ENCODE measurements around the gene GPC6.

GPC6 gene

DNA sequence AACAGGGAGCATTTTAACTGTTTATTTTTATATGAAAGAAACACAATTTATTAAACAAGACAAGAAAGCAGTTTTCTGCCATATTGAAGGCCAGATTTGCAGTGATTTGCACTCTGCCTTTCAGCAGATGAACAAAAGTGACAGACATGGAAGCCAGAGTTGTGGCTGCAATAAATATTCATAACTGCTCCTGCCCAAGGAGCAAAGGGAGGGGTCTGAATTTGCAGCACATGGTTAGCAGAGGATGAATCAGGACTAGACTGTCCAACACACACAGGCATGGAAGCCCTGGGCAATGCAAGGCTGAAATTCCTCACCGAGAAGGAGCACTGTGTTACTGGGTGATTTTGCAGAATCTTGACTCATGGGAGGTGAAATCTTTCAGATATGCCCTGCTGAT is 834.7 kb downstream of the GPC6 start:
- in situ Hi-C loops (cut with MboI; ENCODE audit: low pct_unique_long_range_greater_than_20kb, low sequenced_read_pairs, unreplicated experiment), result no loop called here
- DNase-seq (ENCODE audit: low spot score), result no peak
- TF ChIP-seq, protein P1, sequence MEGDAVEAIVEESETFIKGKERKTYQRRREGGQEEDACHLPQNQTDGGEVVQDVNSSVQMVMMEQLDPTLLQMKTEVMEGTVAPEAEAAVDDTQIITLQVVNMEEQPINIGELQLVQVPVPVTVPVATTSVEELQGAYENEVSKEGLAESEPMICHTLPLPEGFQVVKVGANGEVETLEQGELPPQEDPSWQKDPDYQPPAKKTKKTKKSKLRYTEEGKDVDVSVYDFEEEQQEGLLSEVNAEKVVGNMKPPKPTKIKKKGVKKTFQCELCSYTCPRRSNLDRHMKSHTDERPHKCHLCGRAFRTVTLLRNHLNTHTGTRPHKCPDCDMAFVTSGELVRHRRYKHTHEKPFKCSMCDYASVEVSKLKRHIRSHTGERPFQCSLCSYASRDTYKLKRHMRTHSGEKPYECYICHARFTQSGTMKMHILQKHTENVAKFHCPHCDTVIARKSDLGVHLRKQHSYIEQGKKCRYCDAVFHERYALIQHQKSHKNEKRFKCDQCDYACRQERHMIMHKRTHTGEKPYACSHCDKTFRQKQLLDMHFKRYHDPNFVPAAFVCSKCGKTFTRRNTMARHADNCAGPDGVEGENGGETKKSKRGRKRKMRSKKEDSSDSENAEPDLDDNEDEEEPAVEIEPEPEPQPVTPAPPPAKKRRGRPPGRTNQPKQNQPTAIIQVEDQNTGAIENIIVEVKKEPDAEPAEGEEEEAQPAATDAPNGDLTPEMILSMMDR (IDR thresholded peaks at IDR 0.05; ENCODE audit: extremely low read depth, insufficient read depth, missing control alignments), result no peak

DNA sequence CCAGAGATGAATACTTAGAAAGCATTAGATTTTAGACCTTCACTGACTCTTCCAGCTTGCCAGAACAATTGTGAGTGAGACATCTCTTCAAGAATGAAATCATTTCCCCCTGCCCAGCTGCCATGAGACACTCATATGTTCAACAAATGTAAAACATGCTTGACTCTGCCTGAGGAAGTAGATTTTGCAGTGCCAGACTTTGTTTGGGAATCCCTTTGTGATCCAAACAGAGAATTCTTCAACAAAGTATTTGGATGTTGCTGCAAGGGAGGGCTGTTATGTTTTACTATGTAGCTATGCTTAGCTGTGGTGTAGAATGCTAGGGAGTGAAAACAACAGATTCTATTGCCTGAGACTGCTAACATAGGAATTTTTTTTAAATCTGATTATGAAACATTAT is 836.5 kb downstream of the GPC6 start:
- TF ChIP-seq, protein P1 (IDR thresholded peaks at IDR 0.05; ENCODE audit: extremely low read depth, insufficient read depth, missing control alignments), result no peak
- in situ Hi-C loops (cut with MboI; ENCODE audit: low pct_unique_long_range_greater_than_20kb, low sequenced_read_pairs, unreplicated experiment), result no loop called here
- no peak for DNase-seq (ENCODE audit: low spot score)

DNA sequence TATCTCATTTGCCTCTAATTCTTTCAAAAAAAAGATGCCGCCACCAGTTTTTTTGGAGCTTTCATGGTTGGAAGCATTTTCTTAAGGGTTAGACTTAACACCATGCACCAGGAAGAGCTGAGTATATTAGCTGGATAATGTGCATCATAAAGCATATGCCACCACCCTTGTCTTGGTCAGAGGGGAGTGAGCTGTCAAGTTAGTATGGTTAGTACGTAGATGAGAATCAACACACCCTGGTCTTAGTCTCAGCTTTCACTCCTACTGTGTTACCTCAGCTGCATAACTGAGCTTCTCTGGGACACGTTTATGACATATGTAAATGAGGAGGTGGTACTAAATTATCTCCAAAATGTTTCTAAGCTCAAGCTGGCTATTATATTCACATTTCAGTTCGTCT is 837.2 kb downstream of the GPC6 start:
- in situ Hi-C loops (cut with MboI; ENCODE audit: low pct_unique_long_range_greater_than_20kb, low sequenced_read_pairs, unreplicated experiment), result no loop called here
- no peak for DNase-seq (ENCODE audit: low spot score)
- TF ChIP-seq, protein P1 (IDR thresholded peaks at IDR 0.05; ENCODE audit: extremely low read depth, insufficient read depth, missing control alignments), result no peak

DNA sequence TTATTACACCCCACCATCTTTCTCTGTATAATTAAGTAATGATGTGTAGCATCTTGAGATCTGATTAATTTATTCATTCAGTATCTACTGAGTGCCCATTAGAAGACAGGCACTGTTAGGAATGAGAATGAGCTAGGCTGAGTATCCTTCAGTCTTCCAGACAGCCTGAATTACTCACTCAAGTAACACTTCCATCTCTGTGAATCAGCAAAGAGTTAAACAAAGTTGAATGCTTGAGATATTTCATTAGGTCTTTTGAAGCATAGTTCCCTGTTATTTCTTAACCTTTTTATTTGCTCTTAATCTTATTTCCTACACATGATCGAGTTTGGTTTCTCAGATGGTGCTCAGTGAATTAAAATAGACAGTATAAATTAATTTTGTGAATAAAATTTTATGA is 839.1 kb downstream of the GPC6 start:
- DNase-seq (ENCODE audit: low spot score), result no peak
- in situ Hi-C loops (cut with MboI; ENCODE audit: low pct_unique_long_range_greater_than_20kb, low sequenced_read_pairs, unreplicated experiment), result no loop called here
- TF ChIP-seq, protein P1 (IDR thresholded peaks at IDR 0.05; ENCODE audit: extremely low read depth, insufficient read depth, missing control alignments), result no peak

DNA sequence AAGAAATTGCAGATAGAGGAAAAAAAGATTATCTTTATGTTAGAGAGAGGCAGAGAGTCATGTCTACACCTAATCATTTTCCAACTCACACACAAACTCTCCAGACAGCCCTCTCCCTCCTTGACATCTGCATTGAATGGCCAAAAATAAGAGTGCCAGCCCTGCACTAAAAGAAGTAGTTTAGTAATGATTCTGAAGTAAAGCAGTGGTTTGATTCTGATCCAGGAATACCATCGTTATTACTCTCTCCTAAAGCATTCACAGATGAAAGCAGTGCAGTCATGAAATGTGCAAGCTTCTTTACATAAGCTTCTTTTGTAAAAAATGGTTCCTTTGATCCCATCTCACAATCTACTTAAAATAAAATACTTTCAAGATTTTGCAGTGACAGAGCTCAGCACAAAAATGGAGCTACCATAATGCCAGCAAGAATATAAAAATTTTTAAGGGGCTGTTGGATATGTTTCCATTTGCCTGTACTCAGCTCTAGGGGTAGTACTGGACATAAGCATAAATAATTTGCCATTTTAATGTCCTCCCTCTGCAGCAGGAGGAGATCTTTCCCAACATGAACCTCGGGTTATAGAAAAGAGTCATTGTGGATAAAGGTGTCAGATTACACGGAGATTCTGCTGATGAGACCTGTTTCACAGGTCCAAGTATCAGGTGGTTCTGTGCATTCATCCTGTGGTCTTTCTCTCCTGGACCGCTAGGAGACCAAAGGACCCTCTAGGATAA is 846.6 kb downstream of the GPC6 start:
- in situ Hi-C loops (cut with MboI; ENCODE audit: low pct_unique_long_range_greater_than_20kb, low sequenced_read_pairs, unreplicated experiment), result no loop called here
- DNase-seq (ENCODE audit: low spot score), result no peak
- TF ChIP-seq, protein P1 (IDR thresholded peaks at IDR 0.05; ENCODE audit: extremely low read depth, insufficient read depth, missing control alignments), result no peak

DNA sequence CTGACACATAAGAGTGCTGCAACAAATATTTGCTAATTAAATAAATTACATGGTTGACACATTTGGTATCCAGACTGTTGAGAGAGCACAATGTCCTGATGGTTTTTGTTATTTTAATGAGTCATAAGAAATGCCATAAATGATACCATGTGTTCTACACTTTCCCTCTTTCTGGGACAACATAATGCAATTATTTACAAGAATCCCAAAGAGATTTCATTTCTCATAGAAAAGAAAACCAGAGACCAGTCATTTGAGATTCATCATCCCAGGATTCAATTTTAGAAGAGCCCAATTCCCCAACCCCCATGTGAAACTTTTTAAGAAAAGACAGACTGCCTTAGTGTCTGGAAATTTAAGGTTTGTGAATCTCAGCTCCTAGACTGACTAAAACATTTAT is 853.3 kb downstream of the GPC6 start:
- in situ Hi-C loops (cut with MboI; ENCODE audit: low pct_unique_long_range_greater_than_20kb, low sequenced_read_pairs, unreplicated experiment), result no loop called here
- no peak for DNase-seq (ENCODE audit: low spot score)
- TF ChIP-seq, protein P1 (IDR thresholded peaks at IDR 0.05; ENCODE audit: extremely low read depth, insufficient read depth, missing control alignments), result no peak
